VCaP (cell line): ENCODE measurements around the gene MTIF3.

Experiments
- H3K27ac ChIP-seq: fragments of 450-650 bp; 2 replicates; pipeline ENCODE4 v1.5.1; 2017
- CTCF ChIP-seq: fragments of 450-650 bp; conservative IDR thresholded peaks from 2 replicates; pipeline ENCODE4 v1.5.1; 2017; ENCODE audit warnings: mild to moderate bottlenecking, moderate library complexity

MTIF3 gene

GRCh38 chr13:27472441-27472840, 22.1 kb upstream of the MTIF3 start:
- no peak for TF ChIP-seq CTCF
- no peak overlapping the region for H3K27ac ChIP-seq

GRCh38 chr13:27470075-27470820, 19.9 kb upstream of the MTIF3 start:
- no peak for TF ChIP-seq CTCF

GRCh38 chr13:27466513-27466912, 16.1 kb upstream of the MTIF3 start:
- H3K27ac ChIP-seq, result peak overlapping the region; percentile 33
- no peak for TF ChIP-seq CTCF

More at GRCh38 chr13:27470075-27470820, 19.9 kb upstream of the MTIF3 start:
- H3K27ac ChIP-seq, result no peak overlapping the region

GRCh38 chr13:27465611-27466010, 15.2 kb upstream of the MTIF3 start:
- no peak for TF ChIP-seq CTCF
- no peak overlapping the region for H3K27ac ChIP-seq

- H3K27ac ChIP-seq, result no peak overlapping the region
- no peak for TF ChIP-seq CTCF
Measured at GRCh38 chr13:27463500-27463899, 13.1 kb upstream of the MTIF3 start.

- TF ChIP-seq CTCF, result no peak
- H3K27ac ChIP-seq, result no peak overlapping the region
Measured at GRCh38 chr13:27461940-27462584, 11.7 kb upstream of the MTIF3 start.

- peak overlapping the region; percentile 19; the same call in 1 of the 2 replicates for H3K27ac ChIP-seq
Measured at GRCh38 chr13:27455331-27455855, 5.0 kb upstream of the MTIF3 start.

More at GRCh38 chr13:27455331-27455855, 5.0 kb upstream of the MTIF3 start:
- no peak for TF ChIP-seq CTCF
